Activated CD4-positive, alpha-beta T cell treated with anti-CD3 and anti-CD28 coated beads, Interleukin-2, Interleukin-6, amounts not matched to agents 100 ng/mL and 50 ng/mL, durations not matched to agents 16 hours and 8 hours (primary cell): ENCODE measurements around the gene GALR2.
"Not testable (repeated sequence)": the region's sequence is repeated elsewhere in the genome, so short reads cannot be mapped to it uniquely, and the experiment has no call there.

Experiments
- DNase-seq: peaks from one replicate; pipeline ENCODE4 v3.0.0-alpha.2; 2020

Gene GALR2

GRCh38 chr17:76050538-76051467, 23.8 kb upstream of the GALR2 start:
- DNase-seq, result no peak

GRCh38 chr17:76051561-76051960, 23.0 kb upstream of the GALR2 start:
- no peak for DNase-seq

GRCh38 chr17:76053246-76054111, 21.1 kb upstream of the GALR2 start:
- DNase-seq, result no peak

- no peak for DNase-seq
These were observed 20.5 kb upstream of the GALR2 start for GRCh38 chr17:76054112-76054476.

GRCh38 chr17:76056882-76057281, 17.7 kb upstream of the GALR2 start:
- DNase-seq, result no peak

- DNase-seq, result not testable (repeated sequence)
These were observed 16.3 kb upstream of the GALR2 start for GRCh38 chr17:76058264-76058663.

- peak; percentile 60 for DNase-seq
These were observed 10.6 kb upstream of the GALR2 start for GRCh38 chr17:76063875-76064546.

- no peak for DNase-seq
These were observed 8.8 kb upstream of the GALR2 start for GRCh38 chr17:76065775-76066174.

- DNase-seq, result peak; percentile 57
These were observed 2.9 kb upstream of the GALR2 start for GRCh38 chr17:76071531-76072147.

- peak; percentile 93 for DNase-seq
These were observed 2.3 kb upstream of the GALR2 start, which contains the start of gene SRP68 for GRCh38 chr17:76072148-76072858. TSS of gene SRP68 (minus strand) at chr17:76072517. CDS start at chr17:76072491, 26 bp downstream.

- no peak for DNase-seq
These were observed 974 bp downstream of the GALR2 start for GRCh38 chr17:76075364-76076145.

GRCh38 chr17:76076146-76076764, 1.7 kb downstream of the GALR2 start:
- no peak for DNase-seq

- DNase-seq, result peak; percentile 41
These were observed 2.4 kb downstream of the GALR2 start for GRCh38 chr17:76076765-76077583.

- DNase-seq, result no peak
These were observed 3.1 kb downstream of the GALR2 start for GRCh38 chr17:76077584-76078110.

GRCh38 chr17:76078370-76078769, 3.8 kb downstream of the GALR2 start:
- not testable (repeated sequence) for DNase-seq

GRCh38 chr17:76078860-76079534, 4.4 kb downstream of the GALR2 start, which contains the start of gene ZACN:
TSS of gene ZACN (plus strand) at chr17:76079182. CDS start at chr17:76079265, 83 bp downstream.
- DNase-seq, result no peak

- no peak for DNase-seq
These were observed 5.0 kb downstream of the GALR2 start for GRCh38 chr17:76079535-76079955.

GRCh38 chr17:76079956-76080767, 5.6 kb downstream of the GALR2 start:
- DNase-seq, result no peak
